Glutamatergic neuron (in vitro differentiated cells): ENCODE results near the gene NPM3. TPM values are rescaled to one million over a fixed set of nuclear protein-coding genes. Genes with fewer than 3 reads are reported as not detected.

ENCODE experiments used
- DNase-seq: peaks from one replicate; pipeline ENCODE4 v3.0.0; 2022
- H3K27ac Mint-ChIP-seq: one replicate; pipeline ENCODE4 v1.8.0; 2020; ENCODE audit warnings: mild to moderate bottlenecking, mixed read lengths, inconsistent platforms; ENCODE audit not compliant: unreplicated experiment
- H3K27me3 Mint-ChIP-seq: one replicate; pipeline ENCODE4 v1.8.0; 2020; ENCODE audit warnings: mild to moderate bottlenecking, moderate library complexity, mixed read lengths, inconsistent platforms; ENCODE audit not compliant: unreplicated experiment
- H3K36me3 Mint-ChIP-seq: one replicate; pipeline ENCODE4 v1.8.0; 2020; ENCODE audit warnings: mild to moderate bottlenecking, mixed read lengths, inconsistent platforms; ENCODE audit not compliant: unreplicated experiment
- H3K4me1 Mint-ChIP-seq: one replicate; pipeline ENCODE4 v1.8.0; 2020; ENCODE audit warnings: mild to moderate bottlenecking, low read depth, mixed read lengths, inconsistent platforms; ENCODE audit not compliant: unreplicated experiment
- H3K4me3 Mint-ChIP-seq: one replicate; pipeline ENCODE4 v1.8.0; 2020; ENCODE audit warnings: mild to moderate bottlenecking, mixed read lengths, inconsistent platforms; ENCODE audit not compliant: unreplicated experiment
- H3K9me3 Mint-ChIP-seq: one replicate; pipeline ENCODE4 v1.8.0; 2020; ENCODE audit warnings: mild to moderate bottlenecking, moderate library complexity, mixed read lengths, inconsistent platforms; ENCODE audit not compliant: unreplicated experiment
- CTCF ChIP-seq: fragments of 200-600 bp; sonication (generic); IDR thresholded peaks from one replicate; pipeline ENCODE4 v1.5.0; 2021; ENCODE audit not compliant: partially characterized antibody, unreplicated experiment
- total RNA-seq: library from RNA; stranded (reverse); fragmentation: NEBNext Ultra II Directional; extraction: Animal tissue kit (Norgen Biotek cat#: 25700); gene quantifications from one replicate; pipeline ENCODE4 v1.2.1, GENCODE V29; 2021; ENCODE audit not compliant: unreplicated experiment

Gene NPM3
- total RNA-seq, 1 donor from 2014 or later, result 18.1 TPM

- H3K4me1 Mint-ChIP-seq, result peaks cover 24% of the 10 kb centered on the region
- DNase-seq, result no peak
- no peak overlapping the region for H3K4me3 Mint-ChIP-seq
- H3K36me3 Mint-ChIP-seq, result no peaks in the 10 kb centered on the region
- peaks cover 20% of the 10 kb centered on the region for H3K27me3 Mint-ChIP-seq
- no peak overlapping the region for H3K27ac Mint-ChIP-seq
- TF ChIP-seq CTCF, result no peak
- peaks cover 8% of the 10 kb centered on the region for H3K9me3 Mint-ChIP-seq
These were observed 11.9 kb downstream of the NPM3 start for GRCh38 chr10:101771380-101771779.

GRCh38 chr10:101770331-101771215, 12.7 kb downstream of the NPM3 start:
- Mint-ChIP-seq H3K4me1 (peaks cover 24% of the 10 kb centered on the region), H3K36me3 (no peaks in the 10 kb centered on the region), H3K9me3 (peaks cover 9% of the 10 kb centered on the region), H3K27ac (no peak overlapping the region), H3K27me3 (peaks cover 22% of the 10 kb centered on the region), H3K4me3 (no peak overlapping the region)
- no peak for TF ChIP-seq CTCF
- DNase-seq, result no peak

- Mint-ChIP-seq H3K27me3 (peaks cover 20% of the 10 kb centered on the region), H3K9me3 (peaks cover 9% of the 10 kb centered on the region), H3K27ac (no peak overlapping the region), H3K36me3 (no peaks in the 10 kb centered on the region), H3K4me1 (peaks cover 24% of the 10 kb centered on the region), H3K4me3 (no peak overlapping the region)
- no peak for DNase-seq
- no peak for TF ChIP-seq CTCF
These were observed 13.6 kb downstream of the NPM3 start for GRCh38 chr10:101769541-101770180.

GRCh38 chr10:101768791-101769170, 14.5 kb downstream of the NPM3 start:
- no peak overlapping the region for H3K4me3 Mint-ChIP-seq
- H3K9me3 Mint-ChIP-seq, result peaks cover 8% of the 10 kb centered on the region
- no peak overlapping the region for H3K27ac Mint-ChIP-seq
- peaks cover 19% of the 10 kb centered on the region for H3K4me1 Mint-ChIP-seq
- no peak for DNase-seq
- H3K27me3 Mint-ChIP-seq, result peaks cover 17% of the 10 kb centered on the region
- no peaks in the 10 kb centered on the region for H3K36me3 Mint-ChIP-seq
- TF ChIP-seq CTCF, result no peak
